ENCODE data around the gene XCL1.
"Not testable (repeated sequence)": the region's sequence is repeated elsewhere in the genome, so short reads cannot be mapped to it uniquely, and the experiment has no call there.

Gene XCL1

GRCh38 chr1:168567568-168567967 lies 8.8 kb upstream of the XCL1 start:
- DNase-seq (ENCODE audit: low read depth), result no peak

- no peak for DNase-seq (ENCODE audit: low read depth)
Observed at GRCh38 chr1:168568346-168568745, 8.1 kb upstream of the XCL1 start.

- no peak for DNase-seq (ENCODE audit: low read depth)
Observed at GRCh38 chr1:168570652-168571051, 5.8 kb upstream of the XCL1 start.

GRCh38 chr1:168572633-168573032 lies 3.8 kb upstream of the XCL1 start:
- no peak for DNase-seq (ENCODE audit: low read depth)

GRCh38 chr1:168574234-168574633 lies 2.2 kb upstream of the XCL1 start:
- not testable (repeated sequence) for DNase-seq (ENCODE audit: low read depth)

- DNase-seq (ENCODE audit: low read depth), result not testable (repeated sequence)
Observed at GRCh38 chr1:168578531-168579185, 2.3 kb downstream of the XCL1 start.

- DNase-seq (ENCODE audit: low read depth), result not testable (repeated sequence)
Observed at GRCh38 chr1:168580290-168580689, 3.9 kb downstream of the XCL1 start.

GRCh38 chr1:168580991-168581390 lies 4.6 kb downstream of the XCL1 start:
- DNase-seq (ENCODE audit: low read depth), result not testable (repeated sequence)

- DNase-seq (ENCODE audit: low read depth), result no peak
Observed at GRCh38 chr1:168581817-168582572, 5.6 kb downstream of the XCL1 start.

GRCh38 chr1:168582688-168583336 lies 6.4 kb downstream of the XCL1 start:
- no peak for DNase-seq (ENCODE audit: low read depth)

GRCh38 chr1:168583571-168583970 lies 7.2 kb downstream of the XCL1 start:
- no peak for DNase-seq (ENCODE audit: low read depth)

- DNase-seq (ENCODE audit: low read depth), result no peak
Observed at GRCh38 chr1:168585191-168585590, 8.8 kb downstream of the XCL1 start.

GRCh38 chr1:168585937-168586336 lies 9.5 kb downstream of the XCL1 start:
- no peak for DNase-seq (ENCODE audit: low read depth)

- DNase-seq (ENCODE audit: low read depth), result no peak
Observed at GRCh38 chr1:168589167-168589566, 12.8 kb downstream of the XCL1 start.

- no peak for DNase-seq (ENCODE audit: low read depth)
Observed at GRCh38 chr1:168591066-168591465, 14.7 kb downstream of the XCL1 start.

GRCh38 chr1:168591641-168592250 lies 15.3 kb downstream of the XCL1 start:
- DNase-seq (ENCODE audit: low read depth), result no peak

- not testable (repeated sequence) for DNase-seq (ENCODE audit: low read depth)
Observed at GRCh38 chr1:168595403-168595802, 19.0 kb downstream of the XCL1 start.

GRCh38 chr1:168598125-168598524 lies 21.7 kb downstream of the XCL1 start:
- DNase-seq (ENCODE audit: low read depth), result no peak

GRCh38 chr1:168598892-168599291 lies 22.5 kb downstream of the XCL1 start:
- DNase-seq (ENCODE audit: low read depth), result no peak

GRCh38 chr1:168599641-168600040 lies 23.2 kb downstream of the XCL1 start:
- DNase-seq (ENCODE audit: low read depth), result no peak

GRCh38 chr1:168601051-168601450 lies 24.6 kb downstream of the XCL1 start:
- no peak for DNase-seq (ENCODE audit: low read depth)

- DNase-seq (ENCODE audit: low read depth), result peak; percentile 58
Observed at GRCh38 chr1:168603501-168604110, 27.2 kb downstream of the XCL1 start.
